Measurements from ENCODE around the gene LEPR. TPM values are rescaled to one million over a fixed set of nuclear protein-coding genes. Genes with fewer than 3 reads are reported as not detected.

LEPR gene
- total RNA-seq, 4 donors from 2014 or later, result 10.0 to 27.3 (median 14.1) TPM

- peaks cover 4 to 35% (median 25%) of the 10 kb centered on the region in 4 donors for H3K4me1 ChIP-seq
- no peak overlapping the region for H3K27ac ChIP-seq (replicated peaks in 1 of 4)
- H3K27me3 ChIP-seq, result no peaks in the 10 kb centered on the region
- no peak overlapping the region for H3K4me3 ChIP-seq
- no peaks in the 10 kb centered on the region for H3K9me3 ChIP-seq
- DNase-seq (ENCODE audit: extremely low spot score), result no peak
- intact Hi-C loops (cut with DNase I), result loop anchor here (5.0 kb wide), 1 partner anchor 254 kb away; no protein-coding TSS in a partner anchor
- TF ChIP-seq POLR2A (IDR thresholded peaks at IDR 0.05; ENCODE audit: low read depth), result no peak
- TF ChIP-seq EP300 (IDR thresholded peaks at IDR 0.05), result no peak
- TF ChIP-seq CTCF (IDR thresholded peaks at IDR 0.05), result no peak
- TF ChIP-seq POLR2AphosphoS5 (IDR thresholded peaks at IDR 0.05), result no peak
- H3K36me3 ChIP-seq, result peaks cover 0 to 42% (median 30%) of the 10 kb centered on the region in 4 donors
- 78% methylated on average over 8 of the region's 8 CpGs for WGBS
These were observed 12.4 kb downstream of the LEPR start for GRCh38 chr1:65432918-65433317.

DNA sequence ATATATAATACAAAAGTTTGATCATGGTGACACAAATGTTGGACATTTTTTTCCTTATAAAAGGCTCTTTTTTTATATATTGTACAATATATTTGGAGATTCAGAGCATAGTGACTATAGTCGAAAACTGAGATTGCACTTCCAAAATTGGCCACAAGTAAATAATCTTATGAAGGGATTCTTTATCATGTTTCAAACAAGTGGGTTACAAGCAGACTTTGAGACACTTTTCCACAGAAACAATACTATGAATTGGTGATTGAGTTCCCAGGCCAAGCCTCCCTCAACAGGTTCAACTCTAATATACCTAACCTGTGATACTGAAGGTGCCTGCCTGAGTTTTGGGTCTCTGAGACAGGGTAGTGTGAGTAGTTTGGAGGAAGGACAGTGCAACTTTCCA is 13.8 kb downstream of the LEPR start:
- H3K9me3 ChIP-seq, result no peaks in the 10 kb centered on the region
- H3K27me3 ChIP-seq, result no peaks in the 10 kb centered on the region
- H3K4me3 ChIP-seq, result no peak overlapping the region
- no peak overlapping the region for H3K27ac ChIP-seq (replicated peaks in 1 of 4)
- H3K36me3 ChIP-seq, result peaks cover 0 to 37% (median 27%) of the 10 kb centered on the region in 4 donors
- WGBS, result 95% methylated on average over 1 of the region's 1 CpG
- TF ChIP-seq CTCF (IDR thresholded peaks at IDR 0.05) (peak in 1 of 3 experiments; percentile 24), EP300 (IDR thresholded peaks at IDR 0.05) (no peak)
- no peak for DNase-seq (ENCODE audit: extremely low spot score)
- peaks cover 4 to 31% (median 21%) of the 10 kb centered on the region in 4 donors for H3K4me1 ChIP-seq
- intact Hi-C loops (cut with DNase I), result loop anchor here (5.0 kb wide), 1 partner anchor 253 kb away; no protein-coding TSS in a partner anchor

DNA sequence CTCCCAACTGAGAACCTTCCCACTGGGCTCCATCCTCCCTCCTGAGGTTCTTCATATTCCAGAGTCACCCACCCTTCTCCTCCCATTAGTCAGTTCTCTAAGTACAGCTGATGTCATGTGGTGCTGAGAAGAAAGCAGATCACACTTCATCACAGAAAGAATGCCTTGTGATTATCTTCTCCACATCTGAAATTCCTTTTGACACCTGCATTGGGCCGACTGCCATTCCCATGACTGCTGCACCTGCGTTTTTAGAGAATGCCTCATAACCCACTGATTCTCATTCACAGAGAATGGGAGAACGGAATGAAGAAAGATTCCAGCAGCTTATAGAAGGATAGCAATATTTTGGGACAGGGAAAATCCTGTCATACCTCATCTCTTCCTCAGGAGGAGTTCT is 14.3 kb downstream of the LEPR start:
- DNase-seq (ENCODE audit: extremely low spot score), result no peak
- Histone ChIP-seq H3K4me3 (no peak overlapping the region), H3K27me3 (no peaks in the 10 kb centered on the region), H3K27ac (replicated peaks in 1 of 4) (no peak overlapping the region), H3K9me3 (no peaks in the 10 kb centered on the region), H3K36me3 (peaks cover 0 to 36% (median 26%) of the 10 kb centered on the region in 4 donors), H3K4me1 (peaks cover 4 to 28% (median 18%) of the 10 kb centered on the region in 4 donors)
- 85% methylated on average over 3 of the region's 3 CpGs for WGBS
- intact Hi-C loops (cut with DNase I), result loop anchor here (5.0 kb wide), 1 partner anchor 253 kb away; no protein-coding TSS in a partner anchor
- TF ChIP-seq EP300 (IDR thresholded peaks at IDR 0.05), result no peak
- no peak for TF ChIP-seq CTCF (IDR thresholded peaks at IDR 0.05)
- no peak for TF ChIP-seq POLR2AphosphoS5 (IDR thresholded peaks at IDR 0.05)
- no peak for TF ChIP-seq POLR2A (IDR thresholded peaks at IDR 0.05; ENCODE audit: low read depth)

GRCh38 chr1:65435987-65436386 is 15.5 kb downstream of the LEPR start:
- TF ChIP-seq EP300 (IDR thresholded peaks at IDR 0.05), result no peak
- 42% methylated on average over 2 of the region's 2 CpGs for WGBS
- Histone ChIP-seq H3K27ac (replicated peaks in 1 of 4) (no peak overlapping the region), H3K4me3 (no peak overlapping the region), H3K36me3 (peaks cover 0 to 26% (median 16%) of the 10 kb centered on the region in 4 donors), H3K27me3 (no peaks in the 10 kb centered on the region), H3K9me3 (no peaks in the 10 kb centered on the region), H3K4me1 (peaks cover 4 to 16% (median 12%) of the 10 kb centered on the region in 4 donors)
- intact Hi-C loops (cut with DNase I), result no loop called here
- no peak for DNase-seq (ENCODE audit: extremely low spot score)

- 96% methylated on average over 7 of the region's 7 CpGs for WGBS
These were observed 17.1 kb downstream of the LEPR start for GRCh38 chr1:65437616-65438015.

More at GRCh38 chr1:65437616-65438015, 17.1 kb downstream of the LEPR start:
- H3K9me3 ChIP-seq, result no peaks in the 10 kb centered on the region
- H3K4me3 ChIP-seq, result no peak overlapping the region
- H3K27me3 ChIP-seq, result no peaks in the 10 kb centered on the region
- intact Hi-C loops (cut with DNase I), result no loop called here
- DNase-seq (ENCODE audit: extremely low spot score), result no peak
- peaks cover 4 to 15% (median 10%) of the 10 kb centered on the region in 4 donors for H3K4me1 ChIP-seq
- peaks cover 0 to 15% (median 7%) of the 10 kb centered on the region in 4 donors for H3K36me3 ChIP-seq
- TF ChIP-seq CTCF (IDR thresholded peaks at IDR 0.05) (no peak), EP300 (IDR thresholded peaks at IDR 0.05) (no peak)
- no peak overlapping the region for H3K27ac ChIP-seq (replicated peaks in 1 of 4)

All from esophagus muscularis mucosa (tissue), 4 donors.